Keratinocyte (primary cell): Measurements from ENCODE around the gene PGRMC2.

Source experiments
- EZH2 ChIP-seq: IDR thresholded peaks from one replicate; pipeline ENCODE4 v1.6.1; 2012; ENCODE audit warnings: inconsistent platforms, mild to moderate bottlenecking, low read length, moderate library complexity
- TF ChIP-seq, protein P1 (sequence below), 3 experiments: IDR thresholded peaks in 1 of 3; conservative IDR thresholded peaks in 1 of 3; optimal IDR thresholded peaks in 1 of 3; 2 replicates in 2 of 3; 3 replicates in 1 of 3; pipeline versions ENCODE3 to v1.5.1; 2011; ENCODE audit warnings: low read length in 3 of 3, mild to moderate bottlenecking in 3 of 3, moderate library complexity in 2 of 3, control low read depth in 1 of 3, inconsistent platforms in 1 of 3; ENCODE audit not compliant: insufficient read depth in 2 of 3; ENCODE audit errors: extremely low read depth in 1 of 3

DNA sequence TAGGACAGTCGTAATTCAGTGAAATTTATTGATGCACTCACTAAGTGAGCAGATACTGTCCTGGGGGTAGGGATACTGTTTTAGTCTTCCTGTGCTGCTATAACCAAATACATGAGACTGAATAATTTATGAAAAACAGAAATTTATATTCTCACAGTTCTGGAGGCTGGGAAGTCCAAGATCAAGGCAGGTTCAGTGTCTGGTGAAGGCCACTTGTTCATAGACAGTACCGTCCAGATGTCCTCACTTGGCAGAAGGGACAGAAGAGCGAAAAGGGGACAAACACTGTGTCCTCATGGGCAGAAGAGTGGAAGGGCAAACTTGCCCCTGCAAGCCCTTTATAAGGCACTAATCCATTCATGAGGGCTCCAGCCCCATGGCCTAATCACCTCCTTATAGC is 45.6 kb downstream of the PGRMC2 start:
- TF ChIP-seq, protein P1, sequence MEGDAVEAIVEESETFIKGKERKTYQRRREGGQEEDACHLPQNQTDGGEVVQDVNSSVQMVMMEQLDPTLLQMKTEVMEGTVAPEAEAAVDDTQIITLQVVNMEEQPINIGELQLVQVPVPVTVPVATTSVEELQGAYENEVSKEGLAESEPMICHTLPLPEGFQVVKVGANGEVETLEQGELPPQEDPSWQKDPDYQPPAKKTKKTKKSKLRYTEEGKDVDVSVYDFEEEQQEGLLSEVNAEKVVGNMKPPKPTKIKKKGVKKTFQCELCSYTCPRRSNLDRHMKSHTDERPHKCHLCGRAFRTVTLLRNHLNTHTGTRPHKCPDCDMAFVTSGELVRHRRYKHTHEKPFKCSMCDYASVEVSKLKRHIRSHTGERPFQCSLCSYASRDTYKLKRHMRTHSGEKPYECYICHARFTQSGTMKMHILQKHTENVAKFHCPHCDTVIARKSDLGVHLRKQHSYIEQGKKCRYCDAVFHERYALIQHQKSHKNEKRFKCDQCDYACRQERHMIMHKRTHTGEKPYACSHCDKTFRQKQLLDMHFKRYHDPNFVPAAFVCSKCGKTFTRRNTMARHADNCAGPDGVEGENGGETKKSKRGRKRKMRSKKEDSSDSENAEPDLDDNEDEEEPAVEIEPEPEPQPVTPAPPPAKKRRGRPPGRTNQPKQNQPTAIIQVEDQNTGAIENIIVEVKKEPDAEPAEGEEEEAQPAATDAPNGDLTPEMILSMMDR (optimal IDR thresholded peaks at IDR 0.05 in 1 of 3, IDR thresholded peaks at IDR 0.05 in 1 of 3, conservative IDR thresholded peaks at IDR 0.05 in 1 of 3; ENCODE audit: extremely low read depth in 1 of 3, insufficient read depth in 2 of 3, low read length in 3 of 3), result no peak
- no peak for TF ChIP-seq EZH2
